BLaER1 treated with 17β-estradiol and CSF1 and Interleukin-3, amounts not matched to agents 10 nM and 100 nM (cell line): ENCODE results near the gene ING1.
"Not testable (repeated sequence)": the region's sequence is repeated elsewhere in the genome, so short reads cannot be mapped to it uniquely, and the experiment has no call there.

Source experiments
- H3K27ac ChIP-seq, 11 experiments: shearing (Covaris generic); formaldehyde crosslinking; 2 replicates each; pipeline ENCODE4 v1.8.1; 2022
- H3K27me3 ChIP-seq, 11 experiments: shearing (Covaris generic); formaldehyde crosslinking; 2 replicates each; pipeline ENCODE4 v1.8.1; 2022
- H3K36me3 ChIP-seq, 11 experiments: shearing (Covaris generic); formaldehyde crosslinking; 2 replicates each; pipeline ENCODE4 v1.8.1; 2022
- H3K4me1 ChIP-seq, 10 experiments: shearing (Covaris generic); formaldehyde crosslinking; 2 replicates each; pipeline ENCODE4 v1.8.1; 2022
- H3K4me2 ChIP-seq, 11 experiments: shearing (Covaris generic); formaldehyde crosslinking; 2 replicates each; pipeline ENCODE4 v1.8.1; 2022
- H3K4me3 ChIP-seq, 10 experiments: shearing (Covaris generic); formaldehyde crosslinking; 2 replicates each; pipeline ENCODE4 v1.8.1; 2022
- H3K9ac ChIP-seq, 11 experiments: shearing (Covaris generic); formaldehyde crosslinking; 2 replicates each; pipeline ENCODE4 v1.8.1; 2022
- H3K9me3 ChIP-seq, 11 experiments: shearing (Covaris generic); formaldehyde crosslinking; replicated peaks in 1 of 11; 2 replicates each; pipeline ENCODE4 v1.8.1; 2022
- H4K20me1 ChIP-seq, 11 experiments: shearing (Covaris generic); formaldehyde crosslinking; 2 replicates each; pipeline ENCODE4 v1.8.1; 2022
- Cebpa-rat ChIP-seq, 11 experiments: shearing (Covaris generic); IDR thresholded peaks; 2 replicates each; pipeline ENCODE4 v1.8.1; 2022

Gene ING1

GRCh38 chr13:110685305-110686020, 28.0 kb upstream of the ING1 start:
- H3K36me3 ChIP-seq = peaks cover 83 to 98% (median 87%) of the 10 kb centered on the region in 11 experiments
- no peak for TF ChIP-seq Cebpa-rat (IDR thresholded peaks at IDR 0.05)
- H4K20me1 ChIP-seq = peaks cover 0 to 38% (median 12%) of the 10 kb centered on the region in 11 experiments; a peak in 11 of 22 replicates
- H3K4me1 ChIP-seq = peaks cover 0 to 7% (median 6%) of the 10 kb centered on the region in 10 experiments; a peak in 12 of 20 replicates
- no peak overlapping the region for H3K4me2 ChIP-seq
- no peaks in the 10 kb centered on the region for H3K9me3 ChIP-seq
- H3K27me3 ChIP-seq = no peaks in the 10 kb centered on the region
- no peak overlapping the region for H3K4me3 ChIP-seq
- no peak overlapping the region for H3K27ac ChIP-seq
- H3K9ac ChIP-seq = no peak overlapping the region; a peak in 1 of 22 replicates

GRCh38 chr13:110687736-110688135, 25.8 kb upstream of the ING1 start:
- no peak overlapping the region for H3K4me3 ChIP-seq
- H3K4me2 ChIP-seq = no peak overlapping the region
- no peak overlapping the region for H3K27ac ChIP-seq
- no peak for TF ChIP-seq Cebpa-rat (IDR thresholded peaks at IDR 0.05)
- H3K4me1 ChIP-seq = no peaks in the 10 kb centered on the region
- H3K27me3 ChIP-seq = no peaks in the 10 kb centered on the region
- peaks cover 0 to 40% (median 12%) of the 10 kb centered on the region in 11 experiments; a peak in 10 of 22 replicates for H4K20me1 ChIP-seq
- H3K36me3 ChIP-seq = peaks cover 70 to 95% (median 85%) of the 10 kb centered on the region in 11 experiments
- H3K9me3 ChIP-seq = no peaks in the 10 kb centered on the region
- no peak overlapping the region for H3K9ac ChIP-seq

- Histone ChIP-seq H3K9ac (no peak overlapping the region), H3K27ac (no peak overlapping the region), H3K4me1 (no peaks in the 10 kb centered on the region; a peak in 1 of 20 replicates), H3K9me3 (no peaks in the 10 kb centered on the region), H3K4me2 (no peak overlapping the region), H3K36me3 (peaks cover 73 to 96% (median 84%) of the 10 kb centered on the region in 11 experiments), H3K4me3 (no peak overlapping the region), H4K20me1 (peaks cover 0 to 36% (median 9%) of the 10 kb centered on the region in 11 experiments; a peak in 8 of 22 replicates), H3K27me3 (no peaks in the 10 kb centered on the region)
- no peak for TF ChIP-seq Cebpa-rat (IDR thresholded peaks at IDR 0.05)
These were observed 24.5 kb upstream of the ING1 start for GRCh38 chr13:110689041-110689440.

- H3K36me3 ChIP-seq = peaks cover 72 to 96% (median 83%) of the 10 kb centered on the region in 11 experiments
These were observed 23.8 kb upstream of the ING1 start for GRCh38 chr13:110689711-110690110.

GRCh38 chr13:110690516-110690915, 23.0 kb upstream of the ING1 start:
- no peaks in the 10 kb centered on the region for H3K27me3 ChIP-seq
- H3K36me3 ChIP-seq = peaks cover 71 to 96% (median 83%) of the 10 kb centered on the region in 11 experiments
- no peak overlapping the region for H3K9ac ChIP-seq
- H3K9me3 ChIP-seq = no peaks in the 10 kb centered on the region
- no peak overlapping the region for H3K27ac ChIP-seq
- TF ChIP-seq Cebpa-rat (IDR thresholded peaks at IDR 0.05) = no peak
- H3K4me1 ChIP-seq = no peaks in the 10 kb centered on the region; a peak in 1 of 20 replicates
- H3K4me2 ChIP-seq = no peak overlapping the region
- H3K4me3 ChIP-seq = no peak overlapping the region
- H4K20me1 ChIP-seq = peaks cover 0 to 36% (median 9%) of the 10 kb centered on the region in 11 experiments; a peak in 8 of 22 replicates

More at GRCh38 chr13:110689711-110690110, 23.8 kb upstream of the ING1 start:
- Histone ChIP-seq H3K4me3 (no peak overlapping the region), H3K27me3 (no peaks in the 10 kb centered on the region), H3K4me1 (no peaks in the 10 kb centered on the region; a peak in 1 of 20 replicates), H3K9me3 (no peaks in the 10 kb centered on the region), H4K20me1 (peaks cover 0 to 36% (median 9%) of the 10 kb centered on the region in 11 experiments; a peak in 8 of 22 replicates), H3K9ac (no peak overlapping the region), H3K27ac (no peak overlapping the region), H3K4me2 (no peak overlapping the region)
- no peak for TF ChIP-seq Cebpa-rat (IDR thresholded peaks at IDR 0.05)

GRCh38 chr13:110695774-110696173, 17.7 kb upstream of the ING1 start:
- not testable (repeated sequence) for H3K4me3 ChIP-seq, H3K9me3 ChIP-seq, H3K9ac ChIP-seq, H3K27ac ChIP-seq, H3K4me2 ChIP-seq, H3K27me3 ChIP-seq
- Histone ChIP-seq H3K36me3 (peaks cover 47 to 93% (median 73%) of the 10 kb centered on the region in 11 experiments), H4K20me1 (peaks cover 0 to 47% (median 9%) of the 10 kb centered on the region in 11 experiments; a peak in 15 of 22 replicates), H3K4me1 (peaks cover 37 to 44% (median 42%) of the 10 kb centered on the region in 10 experiments)

- no peaks in the 10 kb centered on the region for H3K9me3 ChIP-seq
- peak overlapping the region in 9 of 11 experiments; percentile 14 to 78 (median 61); a peak in 12 of 22 replicates for H3K4me2 ChIP-seq
- peaks cover 0 to 38% (median 9%) of the 10 kb centered on the region in 11 experiments; a peak in 14 of 22 replicates for H4K20me1 ChIP-seq
- no peaks in the 10 kb centered on the region for H3K27me3 ChIP-seq
- no peak overlapping the region for H3K4me3 ChIP-seq
- peak overlapping the region in 3 of 11 experiments; percentile 8 to 18 (median 16); a peak in 1 of 22 replicates for H3K9ac ChIP-seq
- H3K4me1 ChIP-seq = peaks cover 37 to 51% (median 46%) of the 10 kb centered on the region in 10 experiments
- H3K27ac ChIP-seq = peak overlapping the region in 1 of 11 experiments; percentile 22; a peak in 2 of 22 replicates
- H3K36me3 ChIP-seq = peaks cover 49 to 93% (median 76%) of the 10 kb centered on the region in 11 experiments
- no peak for TF ChIP-seq Cebpa-rat (IDR thresholded peaks at IDR 0.05)
These were observed 16.7 kb upstream of the ING1 start for GRCh38 chr13:110696776-110697175.

- H3K36me3 ChIP-seq = peaks cover 56 to 97% (median 77%) of the 10 kb centered on the region in 11 experiments
- peak overlapping the region; percentile 53 to 78 (median 68) for H3K4me2 ChIP-seq
- peak overlapping the region in 7 of 11 experiments; percentile 1 to 36 (median 18); a peak in 6 of 22 replicates for H3K9ac ChIP-seq
- no peaks in the 10 kb centered on the region for H3K27me3 ChIP-seq
- H3K4me1 ChIP-seq = peaks cover 43 to 57% (median 51%) of the 10 kb centered on the region in 10 experiments
- peaks cover 0 to 47% (median 9%) of the 10 kb centered on the region in 11 experiments; a peak in 14 of 22 replicates for H4K20me1 ChIP-seq
- H3K4me3 ChIP-seq = peak overlapping the region in 1 of 10 experiments; percentile 30; a peak in 1 of 20 replicates
- H3K9me3 ChIP-seq = no peaks in the 10 kb centered on the region
- H3K27ac ChIP-seq = peak overlapping the region in 9 of 11 experiments; percentile 16 to 67 (median 49); a peak in 16 of 22 replicates
- no peak for TF ChIP-seq Cebpa-rat (IDR thresholded peaks at IDR 0.05)
These were observed 15.7 kb upstream of the ING1 start for GRCh38 chr13:110697842-110698241.

- Histone ChIP-seq H3K36me3 (peaks cover 55 to 97% (median 78%) of the 10 kb centered on the region in 11 experiments), H3K4me2 (peak overlapping the region; percentile 53 to 78 (median 68)), H3K27ac (peak overlapping the region in 10 of 11 experiments; percentile 16 to 67 (median 49); a peak in 20 of 22 replicates), H3K4me3 (peak overlapping the region in 1 of 10 experiments; percentile 30; a peak in 1 of 20 replicates), H3K4me1 (peaks cover 50 to 65% (median 58%) of the 10 kb centered on the region in 10 experiments), H3K9ac (peak overlapping the region in 7 of 11 experiments; percentile 1 to 36 (median 18); a peak in 9 of 22 replicates), H3K9me3 (no peaks in the 10 kb centered on the region), H4K20me1 (peaks cover 0 to 56% (median 9%) of the 10 kb centered on the region in 11 experiments; a peak in 14 of 22 replicates), H3K27me3 (no peaks in the 10 kb centered on the region)
- no peak for TF ChIP-seq Cebpa-rat (IDR thresholded peaks at IDR 0.05)
These were observed 14.8 kb upstream of the ING1 start for GRCh38 chr13:110698689-110699088.
